ENCODE results near the gene DPF1.

Gene DPF1

DNA sequence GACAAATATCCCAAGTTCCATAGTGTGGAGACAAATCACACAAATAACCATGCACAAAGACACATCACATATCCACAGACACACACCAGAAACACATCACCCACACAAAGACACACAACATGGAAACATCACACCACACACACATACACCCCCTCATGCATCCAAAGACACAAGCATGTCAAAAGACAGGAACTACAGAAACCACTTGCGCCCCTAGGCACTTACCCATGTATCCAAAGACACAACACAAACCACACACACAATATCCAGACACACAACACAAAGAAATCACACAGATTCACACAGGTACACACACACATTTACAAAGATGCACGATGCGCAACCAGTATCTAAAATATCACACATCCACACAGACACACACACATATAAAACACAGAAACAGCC, 901 bp downstream of the DPF1 start:
- H3K4me3 ChIP-seq (ENCODE audit: low read depth, low read length): peak overlapping the region; percentile 67

DNA sequence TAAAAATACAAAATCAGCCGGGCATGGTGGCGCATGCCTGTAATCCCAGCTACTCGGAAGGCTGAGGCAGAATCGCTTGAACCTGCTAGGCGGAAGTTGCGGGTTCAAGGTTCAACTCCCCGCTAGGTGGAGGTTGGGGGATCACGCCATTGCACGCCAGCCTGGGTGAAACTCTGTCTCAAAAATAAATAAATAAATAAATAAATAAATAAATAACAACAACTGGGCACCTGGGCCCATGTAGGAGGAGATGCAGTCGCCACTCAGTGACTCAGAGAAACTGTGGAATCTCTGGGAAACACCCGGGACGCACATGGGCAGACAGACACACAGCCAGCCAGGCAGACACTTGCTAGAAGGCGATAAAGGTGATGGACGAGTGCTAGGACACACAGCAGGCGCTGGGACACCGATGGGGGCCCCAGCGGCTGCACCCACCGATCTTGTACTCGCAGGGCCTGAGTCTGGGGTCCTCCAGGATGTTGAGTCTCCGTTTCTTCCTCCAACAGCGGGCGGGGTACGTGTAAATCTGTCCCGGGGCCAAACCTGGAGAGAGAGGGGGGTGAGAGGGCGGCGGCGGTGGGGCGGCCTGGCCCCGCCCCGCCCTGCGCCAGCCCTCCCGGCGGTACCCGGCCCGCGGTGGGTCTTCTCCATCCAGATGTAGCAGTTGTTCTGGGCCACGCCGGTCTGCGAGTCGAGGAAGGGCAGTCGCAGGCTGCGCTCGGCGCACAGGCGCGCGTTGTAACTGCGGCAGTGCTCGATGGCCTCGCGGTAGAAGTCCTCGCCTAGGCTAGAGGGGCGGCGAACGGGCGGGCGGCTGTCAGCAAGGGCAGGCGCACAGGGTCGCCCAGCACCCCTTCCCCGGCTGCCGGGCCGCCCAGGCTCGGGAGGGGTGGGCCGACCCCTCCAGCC, 1.8 kb downstream of the DPF1 start:
- TF ChIP-seq, protein P1, sequence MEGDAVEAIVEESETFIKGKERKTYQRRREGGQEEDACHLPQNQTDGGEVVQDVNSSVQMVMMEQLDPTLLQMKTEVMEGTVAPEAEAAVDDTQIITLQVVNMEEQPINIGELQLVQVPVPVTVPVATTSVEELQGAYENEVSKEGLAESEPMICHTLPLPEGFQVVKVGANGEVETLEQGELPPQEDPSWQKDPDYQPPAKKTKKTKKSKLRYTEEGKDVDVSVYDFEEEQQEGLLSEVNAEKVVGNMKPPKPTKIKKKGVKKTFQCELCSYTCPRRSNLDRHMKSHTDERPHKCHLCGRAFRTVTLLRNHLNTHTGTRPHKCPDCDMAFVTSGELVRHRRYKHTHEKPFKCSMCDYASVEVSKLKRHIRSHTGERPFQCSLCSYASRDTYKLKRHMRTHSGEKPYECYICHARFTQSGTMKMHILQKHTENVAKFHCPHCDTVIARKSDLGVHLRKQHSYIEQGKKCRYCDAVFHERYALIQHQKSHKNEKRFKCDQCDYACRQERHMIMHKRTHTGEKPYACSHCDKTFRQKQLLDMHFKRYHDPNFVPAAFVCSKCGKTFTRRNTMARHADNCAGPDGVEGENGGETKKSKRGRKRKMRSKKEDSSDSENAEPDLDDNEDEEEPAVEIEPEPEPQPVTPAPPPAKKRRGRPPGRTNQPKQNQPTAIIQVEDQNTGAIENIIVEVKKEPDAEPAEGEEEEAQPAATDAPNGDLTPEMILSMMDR (IDR thresholded peaks at IDR 0.05; ENCODE audit: low read depth, low read length): no peak
- no peak overlapping the region for H3K4me3 ChIP-seq (ENCODE audit: low read depth, low read length)

More for the DNA sequence above, 901 bp downstream of the DPF1 start:
- TF ChIP-seq, protein P1 (IDR thresholded peaks at IDR 0.05; ENCODE audit: low read depth, low read length): no peak

DNA sequence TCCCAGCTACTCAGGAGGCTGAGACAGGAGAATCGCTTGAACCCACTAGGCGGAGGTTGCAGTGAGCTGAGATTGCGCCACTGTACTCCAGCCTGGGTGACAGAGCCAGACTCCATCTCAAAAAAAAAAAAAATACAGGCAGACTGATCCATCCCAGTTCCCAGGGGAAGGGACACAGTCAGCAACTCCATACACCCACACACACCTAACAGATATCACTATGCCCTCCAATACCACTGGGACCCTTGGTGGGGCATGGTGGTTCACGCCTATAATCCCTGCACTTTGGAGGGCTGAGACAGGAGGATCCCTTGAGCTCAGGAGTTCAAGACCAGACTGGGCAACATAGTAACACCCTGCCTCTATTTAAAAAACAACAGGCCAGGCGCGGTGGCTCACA, 2.6 kb downstream of the DPF1 start:
- H3K4me3 ChIP-seq (ENCODE audit: low read depth, low read length): no peak overlapping the region
- TF ChIP-seq, protein P1 (IDR thresholded peaks at IDR 0.05; ENCODE audit: low read depth, low read length): no peak

DNA sequence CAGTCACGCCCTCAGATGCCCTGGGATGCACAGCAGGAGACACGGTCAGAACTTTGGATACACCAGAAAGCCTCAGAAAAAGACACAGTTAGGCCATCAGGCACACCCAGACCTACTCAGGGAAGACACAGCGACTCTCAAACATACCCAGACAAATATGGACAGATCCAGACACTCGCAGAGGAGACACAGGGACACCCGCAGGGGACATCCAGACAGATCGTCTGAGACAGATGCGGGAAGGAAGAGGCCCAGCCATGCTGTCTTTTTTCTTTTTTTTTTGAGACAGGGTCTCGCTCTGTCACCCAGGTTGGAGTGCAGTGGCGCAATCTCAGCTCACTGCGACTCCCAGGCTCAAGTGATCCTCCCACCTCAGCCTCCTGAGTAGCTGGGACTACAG, 4.8 kb downstream of the DPF1 start:
- TF ChIP-seq, protein P1 (IDR thresholded peaks at IDR 0.05; ENCODE audit: low read depth, low read length): no peak
- H3K4me3 ChIP-seq (ENCODE audit: low read depth, low read length): no peak overlapping the region

DNA sequence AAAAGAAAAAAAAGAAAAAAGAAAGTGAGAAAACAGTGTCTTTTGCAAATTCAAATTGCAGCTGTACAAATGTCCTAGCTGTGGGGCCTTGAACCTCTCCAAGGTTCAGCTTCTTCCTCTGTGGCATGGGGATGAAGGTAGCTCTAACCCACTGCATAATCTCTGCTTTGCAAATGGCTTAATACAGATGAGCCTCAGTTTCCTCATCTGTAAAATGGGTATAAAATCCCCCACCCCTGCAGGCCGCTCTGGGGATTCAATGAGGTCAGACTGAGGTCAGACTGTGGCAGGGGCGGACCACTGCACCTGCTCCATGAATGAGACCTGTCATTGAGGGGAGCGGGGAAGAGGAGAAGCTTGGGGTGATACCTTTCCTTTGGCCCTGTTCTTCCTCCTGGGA, 5.8 kb downstream of the DPF1 start:
- no peak overlapping the region for H3K4me3 ChIP-seq (ENCODE audit: low read depth, low read length)
- TF ChIP-seq, protein P1 (IDR thresholded peaks at IDR 0.05; ENCODE audit: low read depth, low read length): no peak

DNA sequence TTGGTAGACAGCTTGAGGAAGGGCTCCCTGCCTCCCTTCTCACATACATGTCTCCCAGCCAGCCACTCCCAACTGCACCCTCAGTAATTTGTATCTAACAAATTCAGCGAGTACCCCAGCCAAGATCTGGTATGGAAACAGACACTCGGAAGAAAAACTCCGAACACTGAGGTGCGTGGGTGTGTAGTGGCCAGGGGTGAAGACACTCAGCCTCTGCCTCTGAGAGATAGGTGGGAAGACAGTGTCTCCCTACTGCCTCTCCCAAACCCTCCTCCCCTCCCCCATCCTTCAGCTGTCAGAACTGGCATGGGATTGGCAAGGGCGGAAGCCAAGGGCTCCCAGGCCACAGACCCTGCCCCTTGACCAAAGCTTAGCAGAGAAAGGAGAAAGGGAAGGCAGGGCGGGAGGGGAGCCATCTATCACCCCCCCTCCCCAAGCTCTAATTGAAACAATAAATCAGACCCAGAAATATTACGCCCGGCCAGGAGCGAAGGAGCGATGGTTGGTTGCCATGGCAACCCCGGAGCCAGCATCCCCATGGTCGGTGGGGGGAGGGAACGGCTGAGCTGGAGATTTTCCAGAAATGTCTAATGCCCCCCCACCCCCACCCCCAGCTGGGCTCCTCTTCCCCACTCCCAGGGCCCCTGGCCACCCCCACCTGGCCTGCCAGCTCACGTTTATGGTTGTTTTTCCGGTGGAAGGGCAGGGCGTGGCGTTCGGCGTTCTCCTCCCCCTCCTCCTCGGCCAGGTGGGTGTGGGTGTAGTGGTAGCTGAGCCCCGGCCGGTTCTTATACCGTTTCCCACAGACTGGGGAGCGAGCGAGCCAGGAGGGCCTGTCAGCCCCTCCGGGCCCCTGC, 7.0 kb downstream of the DPF1 start:
- TF ChIP-seq, protein P1 (IDR thresholded peaks at IDR 0.05; ENCODE audit: low read depth, low read length): no peak
- no peak overlapping the region for H3K4me3 ChIP-seq (ENCODE audit: low read depth, low read length)
